ENCODE results near the gene CDC5L.

CDC5L gene

DNA sequence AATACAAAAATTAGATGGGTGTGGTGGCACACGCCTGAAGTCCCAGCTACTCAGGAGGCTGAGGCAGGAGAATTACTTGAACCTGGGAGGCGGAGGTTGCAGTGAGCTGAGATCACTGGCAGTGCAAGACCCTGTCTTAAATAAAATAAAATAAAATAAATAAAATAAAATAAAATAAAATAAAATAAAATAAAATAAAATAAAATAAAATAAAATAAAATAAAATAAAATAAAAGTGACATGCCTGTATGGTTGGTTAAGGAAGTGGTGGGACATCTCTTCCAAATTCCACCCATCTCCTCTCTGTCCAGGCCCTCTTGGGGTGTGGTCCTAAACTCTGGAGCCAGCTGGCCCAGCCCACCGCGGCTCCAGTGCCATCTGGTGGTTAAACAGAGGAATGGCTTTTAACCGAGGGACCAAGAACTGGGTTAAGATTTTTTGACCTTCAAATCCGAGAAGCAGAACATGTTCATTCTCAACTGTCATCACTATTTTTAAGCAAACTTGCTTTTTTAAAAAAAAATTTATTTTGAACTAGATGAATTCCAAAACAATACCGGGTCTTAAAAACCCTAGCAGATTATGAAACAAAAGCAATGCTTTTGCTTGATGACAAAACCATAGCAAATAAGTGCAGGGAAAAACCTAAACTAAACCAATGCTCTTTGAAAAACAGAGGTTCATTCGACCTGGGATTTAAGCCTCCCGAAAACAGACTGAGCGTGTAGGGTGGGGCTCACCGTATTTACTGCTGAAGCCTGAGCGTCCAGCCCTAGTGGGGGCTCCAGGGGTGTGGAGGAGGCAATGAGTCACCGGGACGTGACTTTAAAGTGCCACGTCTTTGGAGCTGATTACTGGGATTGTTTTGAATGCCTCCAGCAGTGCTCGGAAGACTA lies 68.8 kb downstream of the CDC5L start:
- peak; percentile 23 to 47 for DNase-seq

DNA sequence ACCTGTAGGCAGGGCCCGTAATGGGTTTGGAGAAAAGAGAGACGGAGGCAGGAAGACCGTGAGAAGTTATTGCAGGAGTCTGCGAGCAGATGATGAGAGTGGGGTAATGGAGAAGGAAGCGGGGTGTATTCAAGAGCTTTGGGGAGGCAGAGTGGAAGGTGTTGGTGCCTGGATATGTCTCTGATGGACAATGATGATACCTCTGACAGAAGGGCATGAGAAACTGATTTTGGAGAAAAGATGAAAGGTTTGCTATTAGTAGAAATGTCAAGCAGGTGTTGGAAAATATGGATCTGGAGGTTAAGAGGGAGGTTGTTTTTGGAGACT lies 69.4 kb downstream of the CDC5L start:
- DNase-seq, result no peak

DNA sequence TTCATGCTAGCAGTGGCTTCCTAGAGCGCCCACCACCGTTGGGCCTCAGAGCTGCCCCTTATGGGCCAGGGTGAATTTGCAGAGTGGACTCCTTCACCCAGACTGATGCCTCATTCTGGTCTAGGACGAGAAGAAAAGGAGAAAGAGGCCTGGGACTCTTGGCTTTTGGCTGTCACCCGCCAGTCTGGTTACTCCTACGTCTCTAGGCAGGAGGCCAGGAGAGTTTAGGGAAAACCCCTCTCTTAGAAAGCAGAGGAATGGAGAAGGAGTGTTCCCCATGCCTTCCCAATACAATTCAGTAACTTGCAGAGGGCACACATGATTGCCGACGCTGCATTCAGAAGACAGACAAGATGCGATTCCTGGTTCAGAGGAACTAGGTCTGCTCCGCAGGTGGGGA lies 70.1 kb downstream of the CDC5L start:
- DNase-seq, result no peak

DNA sequence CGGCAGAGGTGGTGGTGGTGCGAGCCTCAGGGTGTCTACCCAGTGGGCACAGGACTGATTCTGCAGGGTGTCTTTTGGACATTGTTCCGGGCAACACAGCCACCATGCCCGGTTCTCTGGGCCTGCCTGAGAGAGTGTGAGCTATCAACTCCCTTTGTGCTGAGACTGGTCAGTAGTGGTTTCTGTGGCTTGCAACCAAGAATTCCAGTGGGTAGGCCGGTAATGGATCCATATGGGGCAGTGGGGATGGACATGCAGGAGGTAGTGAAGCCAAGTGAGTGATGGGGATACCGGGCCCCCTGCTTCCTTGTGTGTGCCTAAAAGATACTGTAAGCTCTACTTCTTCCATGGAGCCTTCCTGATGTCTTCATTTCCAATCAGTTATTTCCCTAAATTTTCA lies 71.0 kb downstream of the CDC5L start:
- DNase-seq, result no peak

DNA sequence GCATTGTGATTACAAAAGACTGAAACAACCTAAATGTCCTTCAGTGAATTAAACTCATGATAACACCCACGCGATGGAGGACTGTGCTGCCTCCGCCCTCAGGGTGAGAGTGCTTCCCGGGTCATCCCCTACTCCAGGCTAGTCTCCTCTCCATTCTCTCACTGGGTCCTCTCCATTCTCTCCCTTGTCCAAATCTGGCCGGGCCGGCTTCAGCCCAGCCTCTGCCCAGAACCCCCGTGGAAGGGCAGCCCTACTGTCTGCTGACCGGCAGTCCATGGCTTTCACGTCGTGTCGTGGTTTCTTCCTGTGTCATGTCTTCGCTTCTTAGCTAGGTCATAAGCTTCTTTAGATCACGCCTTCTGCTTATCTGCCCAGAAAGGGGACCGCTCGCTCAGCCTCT lies 74.8 kb downstream of the CDC5L start:
- no peak for DNase-seq

DNA sequence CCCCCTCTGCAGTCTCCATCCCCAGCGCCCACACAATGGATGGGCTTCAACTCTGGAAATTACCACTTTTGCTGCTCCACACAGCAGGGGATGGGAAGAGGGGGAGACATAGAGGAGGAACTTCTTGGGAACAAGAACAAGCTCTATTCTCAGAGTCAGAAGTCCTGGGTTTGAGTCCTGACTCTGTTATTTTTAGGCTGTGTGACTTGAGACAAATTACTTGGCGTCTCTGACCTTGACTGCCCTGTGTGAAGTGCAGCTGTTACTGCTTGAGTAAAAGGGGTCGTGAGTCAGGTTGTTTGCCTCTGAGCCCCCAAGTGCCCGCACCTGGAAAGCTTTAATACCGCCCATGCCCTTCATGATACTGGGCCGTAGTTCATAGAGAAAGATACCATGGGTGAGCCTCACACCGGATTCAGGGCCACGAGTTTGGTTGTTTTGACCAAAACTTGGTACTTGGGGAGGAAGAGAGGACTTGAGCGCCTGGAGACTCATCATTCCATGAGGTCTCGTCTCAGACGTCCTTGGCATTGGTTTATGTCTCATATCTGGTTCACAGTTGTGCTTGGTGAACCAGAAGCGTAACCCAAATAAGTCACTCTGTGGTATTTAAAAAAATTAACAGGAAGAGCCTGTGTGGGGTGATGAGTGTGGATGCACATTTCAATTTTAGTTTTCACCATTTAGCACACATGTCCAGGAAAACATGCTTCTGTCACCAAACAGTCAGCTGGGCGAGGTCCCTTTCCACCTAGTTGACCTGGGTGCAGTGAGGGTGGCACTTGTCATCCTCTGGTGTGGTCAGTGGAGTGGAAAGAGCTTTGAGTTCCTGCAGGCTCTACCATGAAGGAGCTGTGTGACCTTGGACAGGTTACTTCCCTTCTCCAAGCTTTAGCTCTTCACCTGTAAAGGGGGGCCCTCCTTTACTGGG lies 75.6 kb downstream of the CDC5L start:
- no peak for DNase-seq

DNA sequence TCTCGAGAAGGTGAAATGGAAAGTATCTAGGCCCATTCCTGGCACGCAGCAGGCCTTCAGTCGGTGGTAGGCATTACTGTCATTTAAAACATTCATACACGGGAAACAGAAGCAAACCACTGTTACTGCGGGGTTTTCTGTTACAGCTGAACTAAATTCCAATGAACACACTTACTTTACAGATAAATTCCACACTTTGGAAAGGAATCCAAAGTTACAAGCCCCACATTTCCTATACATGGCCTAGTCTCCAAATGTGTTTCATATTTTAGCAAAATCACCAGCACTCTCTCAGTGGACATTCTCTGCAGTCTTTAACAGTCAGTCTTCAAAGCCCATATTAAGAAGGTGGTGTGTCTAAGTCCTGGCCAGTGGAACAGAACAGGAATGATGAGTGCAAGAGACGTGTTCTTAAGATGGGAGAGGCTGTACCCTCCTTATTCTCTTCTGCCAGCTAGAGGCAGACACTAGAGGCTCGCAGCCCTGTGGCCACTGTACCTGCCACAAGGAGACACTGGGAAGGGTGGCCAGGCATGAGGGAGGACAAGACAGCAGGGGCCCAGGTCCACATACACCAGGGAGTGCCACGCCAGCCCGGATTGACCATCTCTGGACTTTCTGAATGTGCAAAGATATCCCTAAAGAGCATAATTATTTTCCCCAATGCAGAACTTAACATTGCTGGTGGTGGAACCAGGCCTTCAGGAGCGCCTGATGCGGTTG lies 76.4 kb downstream of the CDC5L start:
- no peak for DNase-seq

DNA sequence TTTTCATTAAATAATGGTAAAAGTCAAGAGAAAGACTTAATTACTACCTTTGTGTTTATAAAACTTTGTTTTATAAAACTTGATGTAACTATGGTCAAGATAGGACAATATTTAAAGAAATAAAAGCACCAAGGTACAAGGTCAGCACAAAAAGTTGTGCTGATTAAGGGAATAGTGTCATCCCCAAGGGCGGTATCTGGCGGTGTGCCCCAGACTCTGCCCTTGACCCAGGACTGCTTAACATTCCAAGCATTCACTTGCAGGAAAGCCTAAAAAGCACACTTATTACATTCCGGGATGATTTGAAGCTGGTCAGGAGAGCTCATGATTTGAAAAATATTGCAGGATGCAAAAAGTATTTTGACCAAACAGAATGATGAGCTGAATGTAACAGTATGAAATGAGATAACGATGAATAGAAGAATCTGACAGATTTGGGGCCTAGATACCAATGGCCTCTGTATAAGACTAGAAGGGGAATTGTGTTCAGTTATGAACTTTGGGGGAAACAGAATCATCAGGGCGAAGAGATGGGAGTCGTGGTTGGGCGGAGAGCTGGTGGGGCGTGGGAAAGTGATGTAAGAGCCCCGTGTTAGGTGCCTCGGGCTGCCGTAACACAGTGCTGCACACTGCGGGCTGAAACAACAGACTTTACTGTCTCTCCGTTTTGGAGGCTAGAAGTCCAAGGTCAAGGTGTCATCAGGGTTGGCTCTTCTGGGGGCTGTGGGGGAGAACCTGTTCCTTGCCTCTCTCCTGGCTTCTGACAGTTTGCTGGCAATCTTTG lies 77.2 kb downstream of the CDC5L start:
- DNase-seq, result no peak

DNA sequence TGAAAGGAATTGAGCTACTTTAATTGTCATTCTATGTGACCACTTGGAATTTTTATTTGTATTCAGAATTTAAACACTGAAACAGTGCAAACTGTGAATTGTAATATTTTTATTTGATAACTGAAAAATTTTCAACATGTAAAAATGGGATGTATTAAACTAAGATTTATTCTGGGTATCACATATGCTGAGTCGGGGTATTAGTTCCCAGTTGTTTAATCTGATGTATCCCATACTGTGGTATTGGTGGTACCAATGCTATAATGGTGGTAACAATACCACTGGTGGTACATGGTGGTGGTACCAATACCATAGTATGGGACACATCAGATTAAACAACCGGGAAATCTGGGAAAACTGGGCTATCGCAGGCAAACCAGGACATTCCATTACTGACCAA lies 79.4 kb downstream of the CDC5L start:
- DNase-seq, result no peak

DNA sequence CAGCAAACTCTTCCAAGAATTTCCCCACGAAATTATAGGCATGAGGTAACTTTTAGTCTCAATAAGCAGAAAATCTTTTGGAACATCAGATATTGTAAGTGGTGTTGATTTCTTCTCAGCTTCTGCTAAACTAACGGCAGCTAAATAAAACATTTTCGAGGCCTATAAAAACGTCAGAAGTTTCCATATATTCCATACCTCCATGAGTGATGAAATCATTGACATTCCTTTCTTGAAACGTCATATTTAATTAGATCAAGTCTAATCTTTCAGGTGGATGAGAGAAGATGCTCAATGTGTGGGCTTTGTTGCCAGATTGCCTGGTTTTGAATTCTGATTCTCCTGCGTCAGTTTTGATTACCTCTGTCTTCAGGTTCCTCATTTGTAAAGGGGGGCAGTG lies 81.3 kb downstream of the CDC5L start:
- DNase-seq, result no peak

DNA sequence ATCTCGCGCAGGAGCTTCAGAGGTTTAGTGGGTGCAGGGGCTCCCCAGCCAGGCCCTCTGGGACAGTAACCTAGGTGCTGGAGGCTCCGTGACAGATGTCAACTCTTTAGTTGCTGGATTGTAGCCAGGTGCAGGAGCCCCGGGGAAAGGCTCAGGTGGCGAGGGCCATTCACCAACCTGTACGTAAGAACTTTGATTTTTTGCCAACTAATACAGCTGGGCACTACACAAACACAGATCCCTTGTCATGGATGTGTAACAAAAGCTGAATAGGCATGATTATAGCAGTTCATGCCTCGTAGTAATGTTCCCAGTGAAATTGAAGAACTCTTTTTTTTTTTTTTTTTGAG lies 82.6 kb downstream of the CDC5L start:
- no peak for DNase-seq

DNA sequence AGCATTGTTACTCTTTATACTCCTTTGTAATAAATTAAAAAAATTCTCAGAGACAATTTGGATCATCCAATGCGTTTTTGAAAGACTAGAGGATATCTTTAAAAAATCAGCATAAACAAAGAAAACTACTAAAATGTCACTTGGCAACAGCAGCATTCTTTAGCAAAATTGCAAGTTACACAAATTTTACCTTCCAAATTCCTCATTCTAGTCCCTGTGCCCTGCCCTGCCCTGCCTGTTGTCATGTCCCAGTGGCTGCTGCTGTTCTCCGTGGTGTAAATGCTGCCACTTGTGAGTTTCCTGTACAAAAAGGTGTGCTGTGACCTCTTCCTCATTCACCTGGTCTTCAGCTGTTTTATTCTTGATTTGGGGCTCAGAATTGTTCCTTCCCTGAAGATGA lies 83.2 kb downstream of the CDC5L start:
- no peak for DNase-seq

DNA sequence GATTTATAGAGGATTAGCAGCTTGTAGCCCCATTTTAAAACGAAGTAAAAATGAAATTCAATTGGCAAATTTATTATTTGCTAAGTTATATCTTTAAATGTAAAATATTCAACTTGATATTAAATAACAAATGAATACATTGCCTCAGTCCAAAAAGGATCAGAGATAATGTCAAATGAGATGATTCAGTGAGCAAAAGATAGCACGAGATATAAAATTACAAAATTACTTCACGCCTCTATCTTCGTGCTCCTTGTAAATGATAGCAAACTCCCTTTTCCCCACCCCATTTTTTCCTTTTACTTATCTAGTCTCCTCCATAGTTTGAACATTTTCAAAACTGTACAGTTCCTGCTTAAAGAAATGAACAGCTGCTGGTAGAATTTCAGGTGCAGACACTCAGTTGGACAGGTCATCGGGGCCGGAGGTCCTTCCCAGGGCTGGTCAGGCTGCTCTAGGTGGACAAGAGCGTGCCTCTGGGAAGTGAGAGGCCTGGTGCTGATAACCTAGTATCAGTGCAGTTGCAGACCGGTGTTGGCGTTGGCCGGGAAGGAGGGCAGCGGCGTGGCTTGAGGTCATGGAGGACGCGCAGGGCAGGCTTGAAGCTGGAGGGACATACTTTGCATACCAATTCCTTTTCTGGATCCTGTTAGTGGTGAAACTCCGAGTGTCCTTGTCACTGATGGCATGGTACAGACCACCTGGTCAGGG lies 83.9 kb downstream of the CDC5L start:
- no peak for DNase-seq

DNA sequence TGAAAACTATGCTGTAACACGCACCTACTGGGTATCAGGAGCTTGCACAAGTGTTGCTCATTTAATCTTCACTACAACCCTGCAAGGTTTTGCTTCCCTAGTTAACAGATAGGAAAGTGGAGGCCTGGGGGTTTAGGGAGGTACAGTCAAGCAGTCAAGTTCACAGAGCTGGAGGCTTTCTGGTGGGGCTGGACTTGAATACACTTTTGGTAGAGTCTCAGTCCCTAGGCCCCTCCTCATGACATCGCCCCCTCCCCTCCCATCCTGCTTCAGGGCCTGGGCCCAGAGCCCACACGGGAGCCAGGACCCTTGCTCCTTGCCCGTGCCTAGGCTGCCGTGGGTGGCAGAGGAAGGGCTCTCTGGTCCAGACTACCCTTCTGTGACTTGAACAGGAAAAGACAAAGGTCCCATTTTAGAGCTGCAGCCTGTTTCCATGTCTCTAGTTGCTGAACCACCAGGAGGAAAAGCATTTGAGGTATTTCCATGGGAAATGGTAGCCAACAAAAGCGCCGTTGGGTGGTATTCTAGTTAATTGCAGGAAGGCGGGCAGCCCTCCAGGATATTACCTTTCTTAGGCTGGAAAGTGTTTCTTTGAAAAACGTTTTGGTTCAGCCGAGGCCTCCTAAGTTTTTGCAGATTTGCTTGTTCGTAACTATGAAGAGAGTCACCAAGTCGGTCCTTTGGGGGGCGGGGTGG lies 84.9 kb downstream of the CDC5L start:
- no peak for DNase-seq

DNA sequence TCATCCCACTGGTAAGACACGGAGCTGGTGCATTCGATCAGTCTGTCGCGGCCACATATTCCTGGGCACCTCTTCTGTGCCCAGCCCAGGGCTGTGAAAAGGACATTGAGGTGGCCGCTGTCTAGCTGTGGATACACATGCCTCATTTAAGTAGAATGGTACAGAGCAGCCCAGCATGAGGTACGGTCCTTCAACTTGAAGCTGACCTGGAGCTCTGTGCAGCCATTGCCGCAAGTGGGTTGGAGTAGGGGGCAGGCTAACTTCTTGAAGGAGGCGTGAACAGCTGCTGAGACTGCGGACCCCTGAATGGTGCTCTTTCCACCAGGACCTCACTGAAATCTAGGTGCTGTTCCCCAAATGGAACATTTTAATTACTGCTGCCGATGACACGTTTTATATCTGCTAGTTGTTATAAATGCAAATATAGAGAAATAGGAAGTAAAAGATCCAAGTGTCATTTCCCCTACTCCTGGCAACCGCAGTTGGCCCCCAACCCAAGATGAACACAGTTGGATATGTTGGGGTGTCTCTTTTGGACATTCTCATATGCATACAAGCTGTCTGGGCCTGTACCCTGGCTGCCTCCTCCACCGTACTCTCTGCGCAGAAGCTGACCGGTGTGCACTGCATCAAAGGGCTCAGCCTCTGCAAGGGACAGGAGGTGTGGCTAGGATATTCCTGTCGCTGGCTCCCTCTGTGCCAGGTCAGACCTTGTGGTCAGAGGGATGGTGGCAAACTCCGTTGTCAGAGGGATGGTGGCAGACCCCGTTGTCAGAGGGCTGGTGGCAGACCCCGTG lies 86.1 kb downstream of the CDC5L start:
- no peak for DNase-seq

DNA sequence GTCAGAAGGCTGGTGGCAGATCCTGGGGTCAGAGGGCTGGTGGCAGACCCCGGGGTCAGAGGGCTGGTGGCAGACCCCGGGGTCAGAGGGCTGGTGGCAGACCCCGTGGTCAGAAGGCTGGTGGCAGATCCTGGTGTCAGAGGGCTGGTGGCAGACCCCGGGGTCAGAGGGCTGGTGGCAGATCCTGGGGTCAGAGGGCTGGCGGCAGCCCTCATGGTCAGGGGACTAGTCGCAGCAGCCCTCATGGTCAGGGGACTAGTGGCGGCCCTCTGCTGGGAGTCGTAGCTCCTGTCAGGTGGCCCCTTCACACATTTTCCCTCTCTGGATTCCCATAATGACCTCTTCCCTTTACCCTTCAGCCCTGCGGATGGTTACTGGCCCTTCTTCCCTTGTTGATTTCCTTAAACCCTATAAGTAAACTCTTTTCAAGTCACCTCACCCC lies 86.7 kb downstream of the CDC5L start:
- DNase-seq, result no peak

DNA sequence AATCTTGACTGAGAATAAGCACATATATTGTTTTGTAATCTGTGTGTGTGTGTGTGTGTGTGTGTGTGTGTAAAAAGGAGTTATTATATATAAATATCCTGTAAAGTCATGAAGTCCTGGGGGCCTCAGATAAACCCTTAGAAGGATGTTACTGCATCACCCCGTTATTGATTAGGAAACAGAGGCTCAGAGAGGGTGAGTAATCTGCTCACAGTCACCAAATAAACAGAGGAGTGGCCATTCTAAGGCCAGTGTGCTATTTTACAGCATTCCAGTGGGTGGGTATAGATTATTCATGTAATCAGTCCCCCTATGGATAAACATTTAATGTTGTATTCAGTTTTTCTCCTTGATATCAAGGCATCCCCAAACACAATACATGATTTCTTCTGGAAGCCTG lies 87.1 kb downstream of the CDC5L start:
- DNase-seq, result no peak

DNA sequence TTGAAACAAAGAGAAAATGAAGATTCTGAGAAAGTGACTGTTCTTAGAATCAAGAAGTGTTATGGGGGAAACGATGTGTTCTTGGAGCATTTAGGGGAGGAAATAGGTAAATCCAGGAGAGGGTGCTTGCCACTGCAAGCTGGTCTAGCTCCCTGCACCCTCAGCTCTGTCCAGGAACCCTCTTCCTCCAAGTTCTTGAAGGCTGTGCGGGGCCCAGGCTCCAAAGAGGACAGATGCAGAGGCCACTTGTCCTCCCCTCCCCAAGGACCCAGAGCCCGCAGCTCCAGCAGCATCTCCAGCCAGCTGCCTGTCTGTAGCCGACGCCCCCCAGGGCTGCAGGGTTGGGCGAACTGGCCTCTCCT lies 87.9 kb downstream of the CDC5L start:
- no peak for DNase-seq

DNA sequence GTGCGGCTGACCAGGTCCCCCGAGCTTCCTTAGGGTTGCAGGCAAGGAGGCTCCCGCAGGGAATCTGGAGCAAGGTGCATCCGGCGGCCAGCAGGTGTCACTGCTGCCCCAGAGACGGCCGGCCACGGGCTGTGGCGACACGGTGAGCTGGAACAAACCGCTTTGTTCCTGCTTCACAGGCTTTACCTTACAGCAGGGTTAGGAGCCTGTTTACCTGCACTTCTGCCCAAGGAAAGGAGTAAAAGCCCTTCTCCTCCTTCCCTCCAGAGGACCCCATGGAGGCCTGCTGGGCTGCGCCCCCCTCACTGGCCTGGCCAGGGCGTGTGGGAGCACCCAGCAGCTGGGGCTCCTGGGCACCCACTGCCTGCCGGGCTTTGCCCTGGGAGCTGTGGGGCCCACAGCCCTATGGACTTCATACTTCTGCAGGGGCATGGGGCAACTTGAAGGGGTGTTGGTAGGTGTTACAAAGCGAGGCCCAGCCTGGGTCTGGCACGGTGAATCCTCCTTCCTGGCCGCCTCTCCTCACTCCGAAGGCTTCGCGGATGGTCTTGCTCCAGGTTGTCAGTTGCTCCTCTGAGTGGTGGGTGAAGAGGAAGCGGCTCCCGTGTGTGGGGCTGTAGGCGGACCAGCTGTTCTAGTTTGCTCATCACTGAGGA lies 88.4 kb downstream of the CDC5L start:
- peak; percentile 56 to 65 for DNase-seq

DNA sequence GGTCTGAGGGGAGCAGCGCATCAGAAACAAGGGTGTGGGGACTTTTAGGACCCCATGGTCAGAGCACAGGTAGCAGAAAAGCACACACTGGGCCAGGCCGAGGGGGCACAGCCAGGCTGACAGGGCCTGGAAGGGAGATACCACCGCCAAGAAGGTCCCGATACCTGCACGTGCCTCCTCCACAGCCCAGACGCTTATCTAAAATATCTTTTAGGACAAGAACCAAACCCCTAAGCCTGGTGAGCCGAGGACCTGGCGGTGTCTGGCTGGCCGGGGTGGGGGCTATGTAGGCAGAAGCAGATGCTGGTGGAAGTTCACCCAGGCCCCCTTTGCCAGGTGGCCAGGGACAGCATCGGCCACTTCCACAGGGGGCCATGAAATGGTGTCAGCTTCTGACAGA lies 89.3 kb downstream of the CDC5L start:
- DNase-seq, result no peak

Data from CD4-positive, alpha-beta T cell treated with Interleukin-4 for 1 hour (primary cell).